Esophagus muscularis mucosa (tissue), 3 donors: ENCODE measurements around the gene EPHB2.

ENCODE experiments used
- CTCF ChIP-seq, 3 experiments: fragments of 200-600 bp in 2 of 3; fragments of 450-650 bp in 1 of 3; sonication (generic) in 2 of 3; IDR thresholded peaks; one replicate each; pipeline ENCODE4 v1.5.1; 2017 to 2019; ENCODE audit warnings: antibody characterized with exemption in 3 of 3, mild to moderate bottlenecking in 2 of 3, moderate library complexity in 1 of 3
- POLR2A ChIP-seq: fragments of 450-650 bp; IDR thresholded peaks from one replicate; pipeline ENCODE4 v1.6.1; 2017; ENCODE audit warnings: antibody characterized with exemption, moderate library complexity, mild to moderate bottlenecking, low read depth
- POLR2AphosphoS5 ChIP-seq, 2 donors: sonication (generic); formaldehyde crosslinking; IDR thresholded peaks; one replicate each; pipeline ENCODE4 v1.6.1; 2017; ENCODE audit warnings: antibody characterized with exemption in 2 of 2

- TF ChIP-seq CTCF (IDR thresholded peaks at IDR 0.05) (no peak), POLR2AphosphoS5 (IDR thresholded peaks at IDR 0.05) (no peak), POLR2A (no peak)
Observed at GRCh38 chr1:22787636-22788035, 77.0 kb downstream of the EPHB2 start.
